ENCODE measurements around the gene ZNF516.

DNA sequence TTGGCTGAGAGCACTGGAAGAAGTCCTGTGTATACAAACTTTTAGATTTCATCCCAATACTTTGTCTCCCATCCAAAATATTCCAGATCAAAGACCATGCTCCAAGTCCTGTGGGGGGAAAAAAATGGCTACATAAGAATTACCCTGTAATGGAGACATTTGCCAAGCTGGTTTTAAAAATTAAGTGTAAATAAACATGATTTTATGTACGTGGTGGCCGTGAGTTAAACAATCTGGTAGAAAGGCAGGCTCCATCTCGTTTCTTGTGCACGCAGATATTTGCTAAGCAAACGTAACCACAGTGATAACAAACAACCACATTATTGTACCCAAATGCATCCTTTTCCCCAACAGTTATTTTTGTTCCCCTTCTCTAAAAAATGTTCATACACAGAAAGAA is 176.4 kb downstream of the ZNF516 start:
- TF ChIP-seq, protein P1, sequence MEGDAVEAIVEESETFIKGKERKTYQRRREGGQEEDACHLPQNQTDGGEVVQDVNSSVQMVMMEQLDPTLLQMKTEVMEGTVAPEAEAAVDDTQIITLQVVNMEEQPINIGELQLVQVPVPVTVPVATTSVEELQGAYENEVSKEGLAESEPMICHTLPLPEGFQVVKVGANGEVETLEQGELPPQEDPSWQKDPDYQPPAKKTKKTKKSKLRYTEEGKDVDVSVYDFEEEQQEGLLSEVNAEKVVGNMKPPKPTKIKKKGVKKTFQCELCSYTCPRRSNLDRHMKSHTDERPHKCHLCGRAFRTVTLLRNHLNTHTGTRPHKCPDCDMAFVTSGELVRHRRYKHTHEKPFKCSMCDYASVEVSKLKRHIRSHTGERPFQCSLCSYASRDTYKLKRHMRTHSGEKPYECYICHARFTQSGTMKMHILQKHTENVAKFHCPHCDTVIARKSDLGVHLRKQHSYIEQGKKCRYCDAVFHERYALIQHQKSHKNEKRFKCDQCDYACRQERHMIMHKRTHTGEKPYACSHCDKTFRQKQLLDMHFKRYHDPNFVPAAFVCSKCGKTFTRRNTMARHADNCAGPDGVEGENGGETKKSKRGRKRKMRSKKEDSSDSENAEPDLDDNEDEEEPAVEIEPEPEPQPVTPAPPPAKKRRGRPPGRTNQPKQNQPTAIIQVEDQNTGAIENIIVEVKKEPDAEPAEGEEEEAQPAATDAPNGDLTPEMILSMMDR (IDR thresholded peaks at IDR 0.05; ENCODE audit: insufficient read depth, low read length) = no peak
- no peak for TF ChIP-seq GABPA (IDR thresholded peaks at IDR 0.05; ENCODE audit: low read depth)
